ENCODE data around the gene PPARD.
"Not testable (repeated sequence)": the region's sequence is repeated elsewhere in the genome, so short reads cannot be mapped to it uniquely, and the experiment has no call there.

The PPARD gene

DNA sequence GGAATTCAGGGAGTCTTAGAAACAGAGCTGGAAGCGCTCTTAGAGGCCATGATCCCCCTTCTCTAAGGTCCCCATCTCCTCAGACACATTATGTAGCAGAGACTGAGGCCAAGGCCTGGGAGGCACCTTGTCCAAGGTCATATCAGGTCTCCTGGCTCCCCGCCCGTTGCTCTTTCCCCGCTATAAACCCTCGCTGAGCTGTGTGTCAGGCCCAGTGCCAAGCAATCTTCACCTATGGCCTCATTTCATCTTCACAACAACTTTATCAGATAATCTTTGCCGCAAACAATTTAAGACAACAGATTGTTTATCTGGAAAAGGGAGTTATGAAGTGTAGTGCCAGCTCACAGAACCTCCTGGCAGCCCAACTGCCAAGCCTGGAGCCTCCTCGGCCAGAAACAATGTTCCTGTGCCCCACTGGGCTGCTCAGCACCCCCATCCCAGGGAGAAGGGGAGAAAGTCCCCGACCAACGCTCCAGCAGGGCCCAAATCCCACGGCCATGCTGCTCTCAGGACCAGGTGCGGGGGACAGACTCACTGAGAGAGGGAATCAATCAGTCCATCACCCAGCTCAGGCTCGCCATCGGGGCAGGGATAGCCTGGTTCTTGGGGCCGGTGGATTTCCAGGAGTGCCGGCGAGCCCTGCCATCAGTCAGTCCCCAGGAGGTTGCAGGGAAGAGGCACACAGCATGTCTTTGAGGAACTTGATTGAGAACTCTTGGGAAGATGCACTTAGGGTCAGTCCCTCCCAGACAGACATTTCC is 92.9 kb downstream of the PPARD start:
- no peak for DNase-seq (ENCODE audit: extremely low read depth in 1 of 2, low read depth in 1 of 2)

DNA sequence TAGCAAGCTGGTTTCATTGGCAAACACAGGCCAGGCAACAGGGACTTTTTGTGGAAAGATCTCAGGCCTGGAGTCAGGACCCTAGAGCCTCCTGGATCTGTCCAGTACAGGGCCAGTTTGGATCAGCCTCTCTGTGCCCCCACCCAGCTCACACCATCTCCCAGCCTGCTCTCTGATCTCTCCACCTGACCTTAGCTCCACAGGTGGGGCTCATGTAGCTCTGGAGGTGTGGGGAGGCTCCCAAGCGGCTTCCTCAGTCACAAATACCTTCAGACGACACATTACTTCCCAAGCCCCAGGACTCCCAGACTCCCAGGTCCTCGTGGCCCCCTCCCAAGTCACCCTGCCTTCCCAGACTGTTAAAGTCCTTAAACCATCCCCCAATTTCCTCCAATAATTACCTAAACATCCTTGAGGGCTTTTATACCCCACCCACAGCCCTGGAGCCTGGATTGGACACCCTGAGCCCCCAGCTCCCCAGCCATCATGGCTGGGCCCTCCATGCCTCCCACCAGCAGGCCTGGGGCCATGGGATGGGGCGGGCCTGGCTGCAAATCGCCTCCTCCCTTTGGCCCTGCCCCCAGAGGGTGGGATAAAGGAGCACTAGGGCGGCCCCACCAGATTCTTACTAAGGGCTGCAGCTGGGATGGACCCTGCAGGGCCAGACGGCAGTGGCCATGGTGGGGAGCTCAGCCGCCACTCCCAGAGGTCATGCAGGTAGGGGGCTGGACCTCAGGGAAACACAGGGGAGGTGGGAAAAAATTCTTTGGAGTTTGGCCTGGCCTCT is 93.9 kb downstream of the PPARD start:
- no peak for DNase-seq (ENCODE audit: extremely low read depth in 1 of 2, low read depth in 1 of 2)

DNA sequence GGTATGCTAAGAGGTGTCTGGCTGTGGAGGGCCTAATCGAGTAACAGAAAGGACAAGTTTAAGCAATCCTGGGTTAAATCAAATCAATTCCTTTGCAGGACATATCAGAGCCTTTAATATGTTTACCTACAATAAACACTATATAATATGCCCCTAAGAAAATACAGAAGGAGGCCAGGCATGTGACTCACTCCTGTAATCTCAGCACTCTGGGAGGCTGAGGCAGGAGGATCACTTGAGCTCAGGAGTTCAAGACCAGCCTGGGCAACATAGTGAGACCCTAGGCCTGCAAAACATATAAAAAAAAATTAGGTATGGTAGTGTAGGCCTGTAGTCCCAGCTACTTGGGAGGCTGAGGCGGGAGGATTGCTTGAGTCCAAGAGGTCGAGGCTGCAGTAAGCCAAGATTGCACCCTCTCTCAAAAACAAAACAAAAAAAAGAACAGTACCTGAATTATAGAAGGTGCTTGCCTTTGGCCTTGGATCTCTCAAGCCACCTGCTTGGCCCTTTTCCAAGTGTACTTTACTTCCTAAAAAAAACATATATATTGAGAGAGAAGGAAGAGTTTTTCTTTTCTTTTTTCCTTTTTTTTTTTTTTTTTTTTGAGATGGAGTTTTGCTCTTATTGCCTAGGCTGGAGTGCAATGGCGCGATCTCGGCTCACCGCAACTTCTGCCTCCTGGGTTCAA is 96.2 kb downstream of the PPARD start:
- not testable (repeated sequence) for DNase-seq (ENCODE audit: extremely low read depth in 1 of 2, low read depth in 1 of 2)

DNA sequence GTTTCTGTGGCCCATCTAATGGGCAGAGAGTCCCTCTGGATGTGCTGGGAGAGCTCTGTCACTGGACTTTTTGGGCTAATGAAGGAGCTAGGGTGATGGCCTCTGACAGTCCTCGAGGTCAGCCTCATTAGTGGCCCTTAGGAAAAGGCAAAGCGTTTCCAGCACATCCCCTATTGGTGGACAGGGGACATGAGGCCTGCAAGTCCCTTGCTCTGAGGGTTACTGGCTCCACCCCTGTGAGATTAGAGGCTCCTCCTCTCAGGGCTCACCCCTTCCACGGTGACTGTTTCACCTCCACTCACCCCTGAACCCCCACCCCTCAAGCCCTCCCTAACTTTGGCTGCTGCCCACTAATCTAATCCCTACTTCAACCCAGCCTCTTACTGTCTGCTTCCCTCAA is 97.0 kb downstream of the PPARD start:
- DNase-seq (ENCODE audit: extremely low read depth in 1 of 2, low read depth in 1 of 2), result no peak

DNA sequence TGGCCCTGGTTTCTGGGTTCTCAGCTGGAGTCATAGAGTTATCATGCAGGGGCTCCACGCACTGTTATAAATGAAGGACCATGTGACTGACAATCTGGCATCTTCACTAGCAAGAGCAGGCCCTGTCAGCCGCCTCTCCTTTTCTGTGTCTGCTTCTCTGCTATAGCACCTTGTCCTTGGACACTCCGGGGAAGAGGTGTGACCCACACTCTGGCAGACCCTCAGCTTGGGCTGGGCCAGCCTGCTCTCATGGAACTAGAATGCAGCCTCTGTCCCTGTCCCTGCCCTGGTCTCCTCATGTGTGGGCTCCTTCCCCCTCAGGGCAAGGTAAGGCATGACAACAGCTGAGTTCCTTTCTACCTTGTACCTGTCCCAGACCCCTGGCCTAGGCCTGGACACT is 98.8 kb downstream of the PPARD start:
- no peak for DNase-seq (ENCODE audit: extremely low read depth in 1 of 2, low read depth in 1 of 2)

DNA sequence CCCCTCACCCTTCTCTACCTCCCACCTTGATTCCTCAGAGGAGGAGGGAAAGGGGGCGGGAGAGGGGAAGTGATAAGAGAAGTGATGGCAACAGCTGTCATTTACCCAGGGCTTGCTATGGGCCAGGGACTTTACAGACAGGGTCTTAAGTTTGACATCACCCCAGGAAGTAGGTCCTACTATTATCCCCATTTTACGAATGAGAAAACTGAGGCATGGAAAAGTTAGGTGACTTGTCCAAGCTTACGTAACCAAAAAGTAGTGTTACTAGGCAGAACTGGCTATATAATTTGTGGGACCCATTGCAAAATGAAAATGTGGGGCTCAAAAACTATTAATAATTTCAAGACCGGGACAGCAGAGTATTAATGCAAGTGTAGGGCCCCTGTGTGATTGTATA is 99.3 kb downstream of the PPARD start:
- DNase-seq (ENCODE audit: extremely low read depth in 1 of 2, low read depth in 1 of 2), result no peak

DNA sequence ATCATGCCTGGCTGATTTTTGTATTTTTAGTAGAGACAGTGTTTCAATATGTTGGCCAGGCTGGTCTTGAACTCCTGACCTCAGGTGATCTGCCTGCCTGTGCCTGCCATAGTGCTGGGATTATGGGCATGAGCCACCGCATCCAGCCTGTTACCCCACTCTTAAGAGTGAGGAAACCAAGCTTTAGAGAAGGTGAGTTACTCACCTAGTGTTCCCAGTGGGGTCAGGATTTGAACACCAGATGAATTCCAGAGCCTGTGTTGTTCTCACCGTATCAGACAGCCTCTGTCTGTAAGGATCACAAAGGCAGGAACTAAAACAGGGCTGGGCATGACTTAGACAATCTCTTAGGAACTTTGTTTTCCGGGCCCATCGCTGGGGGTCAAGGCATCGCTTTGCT is 100.3 kb downstream of the PPARD start:
- no peak for DNase-seq (ENCODE audit: extremely low read depth in 1 of 2, low read depth in 1 of 2)

DNA sequence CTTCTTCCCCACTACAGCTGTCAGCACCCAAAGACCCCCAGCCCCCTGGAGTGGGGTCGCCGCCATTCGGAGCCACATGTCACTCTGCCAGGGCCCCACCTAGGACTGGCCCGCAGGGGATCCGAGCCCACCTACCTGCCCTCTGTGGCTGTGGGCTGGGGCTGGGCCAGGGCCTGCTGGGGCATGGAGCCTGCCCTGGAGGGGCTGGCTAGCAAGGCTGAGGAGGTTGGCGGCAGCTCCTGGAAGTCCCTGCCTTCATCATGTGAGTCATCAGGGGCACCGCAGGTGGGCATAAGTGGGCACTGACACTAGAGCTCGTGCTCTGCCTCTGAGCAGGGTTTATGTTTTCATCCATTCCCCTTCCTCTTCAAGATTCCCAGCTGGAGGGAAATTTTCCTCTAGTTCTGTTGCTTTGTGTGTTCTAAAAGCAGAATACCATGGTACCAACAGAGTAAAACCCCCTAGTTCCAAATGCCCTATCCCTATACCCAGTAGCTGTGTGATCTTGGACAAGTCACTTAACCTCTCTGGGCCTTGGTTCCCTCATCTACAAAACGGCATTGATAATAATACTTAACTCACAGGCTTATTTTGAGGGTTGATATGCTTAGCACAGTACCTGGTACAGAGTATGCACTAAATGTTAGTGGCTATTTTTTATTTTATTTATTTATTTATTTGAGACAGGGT is 101.1 kb downstream of the PPARD start:
- DNase-seq (ENCODE audit: extremely low read depth in 1 of 2, low read depth in 1 of 2), result no peak

DNA sequence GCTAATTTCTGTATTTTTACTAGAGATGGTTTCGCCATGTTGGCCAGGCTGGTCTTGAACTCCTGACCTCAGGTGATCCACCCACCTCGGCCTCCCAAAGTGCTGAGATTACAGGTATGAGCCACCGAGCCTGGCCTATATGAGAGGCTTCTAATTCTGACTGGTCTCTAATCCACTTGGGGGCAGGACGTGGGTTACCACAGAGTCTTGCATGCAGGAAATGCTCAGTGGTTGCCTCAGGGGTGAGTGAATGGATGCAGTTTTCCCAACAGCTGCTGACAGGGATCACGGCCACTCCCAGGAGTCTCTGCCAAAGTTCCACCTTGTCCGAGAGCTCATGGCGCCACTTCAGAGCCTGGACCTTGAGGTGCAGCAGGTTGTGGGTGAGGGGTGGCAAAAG is 103.3 kb downstream of the PPARD start:
- DNase-seq (ENCODE audit: extremely low read depth in 1 of 2, low read depth in 1 of 2), result no peak

DNA sequence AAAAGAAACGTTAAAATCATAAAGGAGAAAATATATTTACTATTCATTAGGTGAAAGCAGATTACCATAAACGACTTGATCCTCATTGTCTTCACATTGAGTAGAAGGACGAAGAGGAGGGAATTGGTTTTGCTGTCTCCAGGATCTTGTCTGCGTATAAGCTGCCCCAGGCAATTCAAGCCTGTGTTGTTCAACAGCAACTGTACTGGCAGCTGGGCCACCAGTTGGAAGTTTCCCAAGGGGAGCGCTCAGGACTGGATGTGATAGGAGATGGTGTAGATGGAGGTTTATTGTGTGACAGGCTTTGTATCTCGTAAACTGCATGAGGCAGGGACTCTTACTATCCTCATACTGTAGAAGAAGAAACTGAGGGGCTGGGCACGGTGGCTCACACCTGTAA is 105.8 kb downstream of the PPARD start:
- no peak for DNase-seq (ENCODE audit: extremely low read depth in 1 of 2, low read depth in 1 of 2)

DNA sequence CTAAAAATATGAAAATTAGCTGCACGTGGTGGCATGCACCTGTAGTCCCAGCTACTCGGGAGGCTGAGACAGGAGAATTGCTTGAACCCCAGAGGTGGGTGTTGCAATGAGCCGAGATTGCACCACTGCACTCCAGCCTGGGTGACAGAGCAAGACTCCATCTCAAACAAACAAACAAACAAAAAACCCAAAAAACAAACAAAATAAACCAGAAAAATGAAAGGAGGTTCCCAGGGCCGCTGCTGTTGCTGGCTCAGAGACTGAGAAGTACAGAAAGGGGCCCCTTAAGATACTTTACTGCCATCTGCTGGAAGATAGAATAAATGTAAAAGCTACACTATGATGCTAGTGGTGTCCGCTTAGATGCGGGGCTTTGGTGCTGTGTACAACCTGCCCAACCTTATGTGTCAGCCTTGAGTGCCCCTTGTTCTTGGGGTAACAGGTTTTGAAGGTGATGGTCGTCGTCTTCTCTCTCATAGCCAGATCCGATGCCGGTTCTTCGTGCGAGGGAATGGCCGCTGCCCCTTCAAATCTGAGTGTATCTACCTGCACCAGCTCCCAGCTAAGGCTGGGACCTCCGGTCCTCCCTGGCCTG is 107.0 kb downstream of the PPARD start:
- no peak for DNase-seq (ENCODE audit: extremely low read depth in 1 of 2, low read depth in 1 of 2)

DNA sequence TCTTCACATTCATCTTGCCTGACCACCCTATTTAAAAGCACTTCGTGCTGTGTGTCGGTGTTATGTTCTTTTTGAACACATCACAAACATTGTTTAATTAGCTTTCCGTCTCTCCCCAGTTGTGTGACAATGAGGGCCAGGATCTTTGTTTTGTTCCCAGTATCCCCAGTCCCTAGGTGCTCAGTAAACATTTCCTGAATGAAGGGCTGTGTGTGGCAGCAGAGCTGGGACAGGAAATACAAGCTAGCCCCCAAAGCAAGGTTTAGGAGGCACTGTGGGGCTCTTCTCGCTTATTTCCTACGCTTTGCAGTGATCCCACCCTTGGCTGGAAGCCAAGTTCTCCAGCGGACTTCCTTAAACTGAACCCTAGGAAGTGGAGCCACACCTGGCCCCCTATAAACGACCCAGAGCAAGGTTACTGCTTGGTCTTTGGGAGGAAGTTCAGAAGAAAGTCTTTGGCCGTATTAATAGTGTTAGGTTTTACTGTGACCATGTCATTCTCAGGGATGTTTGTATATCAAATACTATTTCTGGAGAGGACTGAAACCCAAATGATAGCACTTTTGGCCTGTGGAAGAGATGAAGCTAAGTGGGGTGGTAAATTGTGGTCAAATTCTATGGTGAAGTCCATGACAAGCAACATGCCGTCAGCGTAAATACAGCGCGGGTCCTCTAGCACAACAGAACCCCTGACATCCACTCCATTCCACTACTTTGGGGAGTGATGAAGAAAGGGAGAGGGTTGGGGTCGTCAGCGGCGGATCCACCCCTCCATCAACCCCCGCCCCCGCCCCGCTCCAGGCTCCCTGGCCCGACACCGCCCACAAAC is 109.2 kb downstream of the PPARD start:
- no peak for DNase-seq (ENCODE audit: extremely low read depth in 1 of 2, low read depth in 1 of 2)

DNA sequence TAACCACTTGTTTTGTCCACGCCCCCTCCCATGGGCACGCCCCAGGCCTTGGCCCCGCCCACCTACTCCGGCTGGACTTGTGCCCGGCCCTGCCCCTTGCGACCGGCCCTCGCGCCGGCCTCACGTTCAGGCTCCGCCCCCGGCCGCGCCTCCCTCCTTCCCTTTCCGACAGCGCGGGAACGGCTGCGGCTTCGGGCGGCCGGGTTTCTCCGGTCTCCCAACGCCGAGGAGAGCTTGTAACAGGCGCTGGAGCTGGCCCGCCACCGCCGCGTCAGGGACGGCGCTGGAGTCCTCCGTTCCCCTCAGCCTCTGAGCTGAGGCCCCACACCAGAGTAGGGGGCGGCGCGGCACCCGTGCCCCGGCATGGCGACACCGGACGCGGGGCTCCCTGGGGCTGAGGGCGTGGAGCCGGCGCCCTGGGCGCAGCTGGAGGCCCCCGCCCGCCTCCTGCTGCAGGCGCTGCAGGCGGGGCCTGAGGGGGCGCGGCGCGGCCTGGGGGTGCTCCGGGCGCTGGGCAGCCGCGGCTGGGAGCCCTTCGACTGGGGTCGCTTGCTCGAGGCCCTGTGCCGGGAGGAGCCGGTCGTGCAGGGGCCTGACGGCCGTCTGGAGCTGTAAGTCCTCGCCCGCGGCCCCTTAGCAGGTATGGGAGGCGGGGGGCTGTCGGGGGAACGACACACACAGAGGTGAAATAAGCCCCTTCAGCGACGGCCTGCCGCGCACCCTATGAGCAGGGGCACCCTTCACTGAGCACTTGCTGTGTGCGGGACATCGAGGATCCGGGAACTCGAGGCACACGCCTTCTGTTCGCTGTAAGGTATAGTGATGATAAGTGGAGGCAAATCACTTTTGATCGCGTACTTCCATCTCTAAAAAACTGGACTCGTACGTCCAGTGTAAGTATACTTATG is 110.1 kb downstream of the PPARD start, which contains the start of gene FANCE:
TSS of gene FANCE (plus strand) at position 156 of the 908 bp plus-strand sequence. CDS start at position 364, 208 bp downstream.
- DNase-seq (ENCODE audit: extremely low read depth in 1 of 2, low read depth in 1 of 2), result peak; percentile 89 to 93

DNA sequence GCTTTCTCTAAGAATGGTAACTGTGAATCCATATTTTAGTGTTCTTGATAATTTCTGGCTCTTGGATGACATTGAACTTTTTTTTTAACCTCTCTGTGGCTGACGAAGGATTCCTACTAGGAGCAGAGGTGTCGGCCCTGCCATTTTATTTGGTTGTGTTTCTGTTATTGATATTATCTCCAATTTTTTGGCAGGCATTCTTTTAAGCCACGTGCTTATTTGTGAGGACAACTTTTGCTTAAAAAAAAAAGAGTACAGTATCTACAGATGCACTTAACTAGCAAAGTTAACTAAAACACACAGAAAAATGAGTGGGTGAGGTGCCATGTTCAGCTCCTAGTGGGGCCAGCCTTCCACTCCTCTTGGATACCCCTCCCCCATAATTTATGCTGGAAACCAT is 110.9 kb downstream of the PPARD start:
- no peak for DNase-seq (ENCODE audit: extremely low read depth in 1 of 2, low read depth in 1 of 2)

DNA sequence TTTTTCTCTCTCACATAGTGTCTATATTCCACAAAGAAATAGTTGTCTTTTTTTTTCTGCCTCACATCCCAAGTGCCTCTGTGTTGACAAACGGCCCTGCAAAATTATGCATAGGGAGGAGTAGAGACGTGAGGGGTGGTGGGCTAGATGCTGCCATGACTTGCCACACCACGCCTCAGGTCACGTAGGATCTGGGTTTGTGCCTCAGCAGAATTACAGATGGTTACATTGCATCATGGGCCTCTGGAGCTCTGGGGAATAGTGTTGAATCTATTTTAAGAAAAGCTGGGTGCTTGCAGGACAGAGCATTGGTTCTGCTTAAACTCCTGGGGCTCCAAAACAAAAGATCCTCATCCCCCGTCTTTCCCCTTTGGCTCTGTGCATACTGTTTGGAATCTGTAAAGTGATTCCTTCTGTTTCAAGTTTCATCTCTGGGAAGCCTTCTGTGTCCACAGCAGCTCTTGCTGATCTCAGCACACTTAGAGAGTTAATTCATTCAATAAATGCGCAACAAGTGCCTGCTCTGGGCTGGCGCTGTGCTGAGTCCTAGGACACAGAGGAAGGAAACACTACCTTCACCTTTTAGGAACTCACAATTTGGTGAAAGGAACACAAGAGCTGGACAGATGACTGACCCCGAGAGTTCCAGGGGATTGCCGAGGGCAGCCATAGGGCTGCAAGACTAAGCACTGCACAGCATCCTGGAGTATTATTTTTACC is 112.2 kb downstream of the PPARD start:
- DNase-seq (ENCODE audit: extremely low read depth in 1 of 2, low read depth in 1 of 2), result no peak

DNA sequence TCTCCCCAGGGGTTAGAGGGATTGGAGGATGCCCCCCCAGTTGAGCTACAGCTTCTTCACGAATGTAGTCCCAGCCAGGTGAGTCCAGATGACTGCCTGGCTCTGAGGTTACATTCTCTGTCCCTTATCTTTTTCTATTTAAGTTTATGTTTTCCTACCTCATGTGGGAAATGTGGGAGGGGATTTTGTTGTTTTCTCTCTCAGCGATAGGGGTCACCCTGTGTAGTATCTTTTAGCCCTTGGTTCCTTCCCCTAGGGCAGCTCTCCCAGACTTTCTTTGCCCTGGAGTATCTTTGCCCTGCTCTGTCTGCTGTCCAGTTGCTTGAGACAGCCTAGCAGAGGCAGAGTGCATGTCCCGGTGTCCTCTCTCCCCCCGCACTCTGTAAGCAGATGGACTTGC is 115.5 kb downstream of the PPARD start:
- DNase-seq (ENCODE audit: extremely low read depth in 1 of 2, low read depth in 1 of 2), result no peak

DNA sequence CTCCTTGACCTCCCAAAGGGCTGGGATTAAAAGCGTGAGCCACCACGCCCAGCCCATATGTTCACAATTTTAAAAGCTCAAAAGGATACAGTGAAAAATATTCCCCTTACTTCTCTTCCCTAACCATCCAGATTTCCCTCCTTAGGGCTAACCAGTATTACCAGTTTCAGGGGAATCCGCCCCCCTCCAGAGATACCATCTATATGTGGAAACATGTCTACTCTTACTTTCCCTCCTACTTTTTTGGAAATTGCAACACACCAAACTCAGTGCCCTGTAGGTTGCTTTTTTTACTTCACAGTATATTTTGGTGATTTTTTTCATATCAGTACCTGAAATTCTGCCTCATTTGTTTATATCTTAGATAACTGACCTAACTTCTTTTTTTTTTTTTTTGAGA is 118.9 kb downstream of the PPARD start:
- no peak for DNase-seq (ENCODE audit: extremely low read depth in 1 of 2, low read depth in 1 of 2)

DNA sequence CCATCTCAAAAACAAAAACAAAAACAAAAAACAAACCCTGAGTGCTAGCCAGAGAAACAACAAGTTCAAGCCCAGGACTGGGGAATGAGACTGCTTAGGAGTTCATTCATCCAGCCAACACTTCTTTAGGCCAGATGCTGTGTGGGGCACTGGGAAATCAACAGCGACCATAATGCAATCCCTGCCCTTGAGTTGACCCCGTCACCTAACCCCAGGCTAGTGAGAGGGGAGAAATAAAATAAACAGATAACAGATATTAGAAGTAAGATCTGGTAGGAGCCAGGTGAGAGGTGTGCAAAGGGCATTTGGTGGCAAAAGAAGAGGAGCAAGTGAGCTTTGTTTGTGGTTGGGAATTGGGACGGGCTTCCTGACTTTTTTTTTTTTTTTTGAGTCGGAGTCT is 120.9 kb downstream of the PPARD start:
- no peak for DNase-seq (ENCODE audit: extremely low read depth in 1 of 2, low read depth in 1 of 2)

Data from stimulated activated CD8-positive, alpha-beta memory T cell treated with anti-CD3 and anti-CD28 coated beads, Interleukin-7, amount 100 ng/mL, for 48 hours (primary cell).